ENCODE data around the gene CTTNBP2.

DNA sequence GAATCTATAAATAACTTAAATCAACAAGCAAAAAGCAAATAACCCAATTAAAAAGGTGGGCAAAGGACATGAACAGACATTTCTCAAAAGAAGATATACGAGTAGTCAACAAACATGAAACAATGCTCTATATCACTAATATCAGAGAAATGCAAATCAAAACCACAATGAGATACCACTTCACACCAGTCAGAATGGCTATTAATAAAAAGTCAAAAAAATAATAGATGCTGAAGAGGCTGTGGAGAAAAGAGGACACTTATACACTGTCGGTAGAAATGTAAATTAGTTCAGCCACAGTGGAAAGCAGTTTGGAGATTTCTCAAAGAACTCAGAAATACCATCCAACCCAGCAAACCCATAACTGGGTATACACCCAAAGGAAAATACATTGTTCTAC is 70.6 kb downstream of the CTTNBP2 start:
- TF ChIP-seq, protein P1, sequence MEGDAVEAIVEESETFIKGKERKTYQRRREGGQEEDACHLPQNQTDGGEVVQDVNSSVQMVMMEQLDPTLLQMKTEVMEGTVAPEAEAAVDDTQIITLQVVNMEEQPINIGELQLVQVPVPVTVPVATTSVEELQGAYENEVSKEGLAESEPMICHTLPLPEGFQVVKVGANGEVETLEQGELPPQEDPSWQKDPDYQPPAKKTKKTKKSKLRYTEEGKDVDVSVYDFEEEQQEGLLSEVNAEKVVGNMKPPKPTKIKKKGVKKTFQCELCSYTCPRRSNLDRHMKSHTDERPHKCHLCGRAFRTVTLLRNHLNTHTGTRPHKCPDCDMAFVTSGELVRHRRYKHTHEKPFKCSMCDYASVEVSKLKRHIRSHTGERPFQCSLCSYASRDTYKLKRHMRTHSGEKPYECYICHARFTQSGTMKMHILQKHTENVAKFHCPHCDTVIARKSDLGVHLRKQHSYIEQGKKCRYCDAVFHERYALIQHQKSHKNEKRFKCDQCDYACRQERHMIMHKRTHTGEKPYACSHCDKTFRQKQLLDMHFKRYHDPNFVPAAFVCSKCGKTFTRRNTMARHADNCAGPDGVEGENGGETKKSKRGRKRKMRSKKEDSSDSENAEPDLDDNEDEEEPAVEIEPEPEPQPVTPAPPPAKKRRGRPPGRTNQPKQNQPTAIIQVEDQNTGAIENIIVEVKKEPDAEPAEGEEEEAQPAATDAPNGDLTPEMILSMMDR (IDR thresholded peaks at IDR 0.05): no peak
- no peak for TF ChIP-seq POLR2A (IDR thresholded peaks at IDR 0.05)

Data from thyroid gland (tissue), 4 donors.